Fibroblast of pulmonary artery (primary cell): ENCODE results near the gene ACADM.

Source experiments
- DNase-seq: peaks from one replicate; pipeline ENCODE4 v3.0.0-alpha.2; 2010; ENCODE audit warnings: low read depth
- H3K4me3 ChIP-seq: replicated peaks from 2 replicates; pipeline ENCODE4 v1.5.1; 2011; ENCODE audit warnings: low read depth, mild to moderate bottlenecking, control low read depth, low read length, moderate library complexity
- CTCF ChIP-seq: IDR thresholded peaks from 2 replicates; pipeline ENCODE4 v1.5.1; 2011; ENCODE audit warnings: mild to moderate bottlenecking, control low read depth, low read length, inconsistent platforms; ENCODE audit errors: missing control alignments

ACADM gene

GRCh38 chr1:75722966-75723365, 1.5 kb upstream of the ACADM start:
- no peak for TF ChIP-seq CTCF
- DNase-seq, result no peak
- no peak overlapping the region for H3K4me3 ChIP-seq

GRCh38 chr1:75723989-75724471, 479 bp upstream of the ACADM start:
- peak; percentile 79 for DNase-seq
- peak overlapping the region; percentile 93 for H3K4me3 ChIP-seq
- no peak for TF ChIP-seq CTCF

GRCh38 chr1:75725266-75725665, 757 bp downstream of the ACADM start:
- peak; percentile 29 for DNase-seq

GRCh38 chr1:75725861-75726361, 1.4 kb downstream of the ACADM start:
- no peak for TF ChIP-seq CTCF
- peak overlapping the region; percentile 93 for H3K4me3 ChIP-seq
- no peak for DNase-seq

More at GRCh38 chr1:75725266-75725665, 757 bp downstream of the ACADM start:
- no peak for TF ChIP-seq CTCF
- H3K4me3 ChIP-seq, result peak overlapping the region; percentile 93

GRCh38 chr1:75727571-75727970, 3.1 kb downstream of the ACADM start:
- DNase-seq, result no peak
- no peak overlapping the region for H3K4me3 ChIP-seq
- TF ChIP-seq CTCF, result no peak

GRCh38 chr1:75730432-75730831, 5.9 kb downstream of the ACADM start:
- TF ChIP-seq CTCF, result no peak
- no peak for DNase-seq
- no peak overlapping the region for H3K4me3 ChIP-seq

GRCh38 chr1:75731881-75732280, 7.4 kb downstream of the ACADM start:
- no peak for TF ChIP-seq CTCF
- DNase-seq, result no peak
- H3K4me3 ChIP-seq, result no peak overlapping the region
